SKM-1 (cell line): Measurements from ENCODE around the gene CLCN4.
A peak's percentile ranks its signal among the peaks of the same experiment; 100 is the strongest.

ENCODE experiments used
- DNase-seq: peaks from one replicate; lab custom pipeline; 2025; ENCODE audit not compliant: unreplicated experiment; lab: John Stamatoyannopoulos, UW

The CLCN4 gene

GRCh38 chrX:10193587-10193986 is 36.8 kb downstream of the CLCN4 start:
- DNase-seq = no peak

DNA sequence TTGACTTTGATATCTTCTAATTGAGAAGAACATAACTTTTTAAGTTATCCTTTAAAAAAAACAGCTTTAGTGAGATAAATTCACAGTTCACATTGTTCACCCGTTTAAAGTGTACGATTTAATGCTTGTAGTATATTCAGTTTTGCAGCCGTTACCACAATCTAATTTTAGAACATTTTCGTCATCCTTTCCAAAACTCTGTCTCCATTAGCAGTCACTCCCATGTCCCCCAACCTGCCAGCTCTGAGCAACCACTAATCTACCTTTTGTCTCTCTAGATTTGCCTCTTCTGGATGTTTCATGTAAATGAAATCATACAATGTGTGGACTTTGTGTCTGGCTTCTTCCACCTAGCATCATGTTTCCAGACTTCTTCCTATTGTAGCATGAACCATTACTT is 38.6 kb downstream of the CLCN4 start:
- DNase-seq = no peak

DNA sequence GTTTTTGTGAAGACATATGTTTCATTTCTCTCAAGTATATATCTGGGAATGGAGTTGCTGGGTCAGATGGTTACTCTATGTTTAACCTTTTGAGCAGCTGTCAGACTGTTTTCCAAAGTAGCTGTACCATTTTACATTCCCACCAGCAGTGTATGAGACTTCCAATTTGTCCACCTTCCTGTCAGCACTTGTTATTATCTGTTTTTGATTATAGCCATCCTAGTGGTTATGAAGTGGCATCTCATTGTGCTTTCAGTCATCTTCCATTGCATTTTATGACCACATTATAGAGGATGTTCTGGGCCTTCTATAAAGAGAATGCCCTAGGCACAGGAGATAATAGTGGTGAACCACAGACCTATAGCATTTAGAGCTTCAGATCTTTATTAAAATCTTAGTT is 39.2 kb downstream of the CLCN4 start:
- DNase-seq = no peak

- DNase-seq = no peak
Observed at GRCh38 chrX:10197279-10198210, 40.8 kb downstream of the CLCN4 start.

DNA sequence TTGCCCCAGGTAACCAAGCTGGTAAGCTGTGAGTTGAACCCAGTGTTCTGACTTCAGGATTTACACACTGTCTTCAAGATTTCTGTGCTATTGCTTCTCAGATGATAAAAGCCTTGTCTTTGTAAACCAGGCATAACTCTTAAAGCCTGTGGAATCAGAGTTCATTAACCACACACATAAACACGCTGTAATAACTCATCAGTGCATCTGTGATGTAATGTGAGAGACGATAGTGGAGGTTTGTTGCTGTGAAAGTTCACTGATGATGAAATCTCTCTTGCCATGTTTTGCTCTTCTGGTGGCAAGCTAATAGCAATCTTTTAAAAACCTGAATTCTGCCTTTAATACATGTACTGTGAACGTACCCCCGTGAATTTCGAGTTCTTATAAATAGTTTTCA is 41.5 kb downstream of the CLCN4 start:
- no peak for DNase-seq

GRCh38 chrX:10199212-10199611 is 42.4 kb downstream of the CLCN4 start:
- DNase-seq = peak; percentile 56

GRCh38 chrX:10203617-10204016 is 46.8 kb downstream of the CLCN4 start:
- DNase-seq = no peak

DNA sequence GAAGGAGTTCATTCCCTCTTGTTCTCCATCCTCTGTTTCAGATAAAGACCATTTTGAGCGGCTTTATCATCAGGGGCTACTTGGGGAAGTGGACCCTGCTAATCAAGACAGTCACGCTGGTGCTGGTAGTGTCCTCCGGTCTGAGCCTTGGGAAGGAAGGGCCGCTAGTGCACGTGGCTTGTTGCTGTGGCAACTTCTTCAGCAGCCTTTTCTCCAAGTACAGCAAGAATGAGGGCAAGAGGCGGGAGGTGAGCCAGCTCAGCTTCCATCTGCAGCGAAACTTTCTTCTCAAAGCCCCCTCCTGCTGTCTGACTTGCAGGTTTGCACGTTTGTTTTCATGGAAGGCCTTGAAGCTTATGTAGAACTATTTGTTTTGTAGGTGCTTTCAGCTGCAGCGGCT is 49.5 kb downstream of the CLCN4 start:
- DNase-seq = no peak

- DNase-seq = no peak
Observed at GRCh38 chrX:10208281-10208856, 51.6 kb downstream of the CLCN4 start.

GRCh38 chrX:10208953-10209352 is 52.2 kb downstream of the CLCN4 start:
- DNase-seq = no peak

DNA sequence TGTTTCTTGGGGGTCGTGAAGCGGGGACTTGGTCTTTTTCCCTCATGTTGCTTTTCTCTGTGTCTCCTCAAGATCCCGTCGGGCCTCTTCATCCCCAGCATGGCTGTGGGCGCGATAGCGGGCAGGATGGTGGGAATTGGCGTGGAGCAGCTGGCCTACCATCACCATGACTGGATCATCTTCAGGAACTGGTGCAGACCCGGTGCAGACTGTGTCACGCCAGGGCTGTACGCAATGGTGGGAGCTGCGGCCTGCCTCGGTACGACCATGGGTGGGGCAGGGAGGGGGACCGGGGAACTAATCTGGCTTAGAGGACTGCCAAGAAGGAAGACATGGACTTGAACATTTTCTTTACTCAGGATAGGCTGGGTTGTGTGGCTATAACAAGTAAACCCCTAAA is 55.6 kb downstream of the CLCN4 start:
- no peak for DNase-seq

DNA sequence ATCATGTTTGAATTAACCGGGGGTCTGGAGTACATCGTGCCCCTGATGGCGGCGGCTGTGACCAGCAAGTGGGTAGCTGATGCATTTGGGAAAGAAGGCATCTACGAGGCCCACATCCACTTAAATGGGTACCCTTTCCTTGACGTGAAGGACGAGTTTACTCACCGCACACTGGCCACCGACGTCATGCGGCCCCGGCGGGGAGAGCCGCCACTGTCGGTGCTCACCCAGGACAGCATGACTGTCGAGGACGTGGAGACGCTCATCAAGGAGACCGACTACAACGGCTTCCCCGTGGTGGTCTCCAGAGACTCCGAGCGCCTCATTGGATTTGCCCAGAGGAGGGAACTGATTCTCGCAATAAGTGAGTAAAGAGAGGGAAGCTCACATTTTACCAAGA is 56.9 kb downstream of the CLCN4 start:
- DNase-seq = no peak

- DNase-seq = no peak
Observed at GRCh38 chrX:10216208-10216607, 59.4 kb downstream of the CLCN4 start.

DNA sequence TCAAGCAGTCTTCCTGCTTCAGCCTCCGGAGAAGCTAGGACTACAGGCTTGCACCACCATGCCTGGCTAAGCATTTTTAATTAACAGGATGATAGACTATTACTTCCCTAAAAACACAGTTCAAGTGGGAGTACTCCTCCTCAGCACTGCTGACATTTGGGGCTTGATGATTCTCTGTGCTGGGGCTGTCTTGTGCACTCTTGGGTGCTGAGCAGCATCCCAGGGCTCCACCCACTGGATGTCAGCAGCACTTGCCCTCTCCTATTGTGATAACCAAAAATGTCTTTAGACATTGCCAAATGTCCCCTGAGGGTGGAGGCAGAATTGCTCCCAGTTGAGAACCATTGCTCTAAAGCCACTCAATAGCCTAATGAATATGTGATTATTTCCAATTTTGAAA is 60.4 kb downstream of the CLCN4 start:
- no peak for DNase-seq

- no peak for DNase-seq
Observed at GRCh38 chrX:10221651-10222050, 64.9 kb downstream of the CLCN4 start.

DNA sequence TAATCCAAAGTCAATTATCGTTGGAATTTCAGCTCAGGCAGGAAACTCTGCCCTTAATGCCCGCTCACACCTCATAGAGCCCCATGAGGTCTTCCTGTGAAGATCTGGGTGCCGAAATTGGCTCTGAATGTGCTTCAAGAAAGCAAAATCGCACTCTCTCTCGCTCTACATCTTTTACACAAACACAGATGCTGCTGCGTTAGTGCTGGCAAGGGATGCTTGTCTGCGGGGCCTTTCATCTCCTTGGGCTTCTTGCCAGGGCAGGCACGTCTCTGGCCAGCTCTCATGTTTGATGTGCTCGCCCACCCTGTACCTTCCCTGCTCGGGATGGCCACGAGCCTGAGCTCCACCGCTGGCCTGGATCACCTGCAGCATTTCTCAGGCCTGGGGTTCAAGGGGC is 66.5 kb downstream of the CLCN4 start:
- no peak for DNase-seq

- no peak for DNase-seq
Observed at GRCh38 chrX:10223781-10224180, 67.0 kb downstream of the CLCN4 start.

DNA sequence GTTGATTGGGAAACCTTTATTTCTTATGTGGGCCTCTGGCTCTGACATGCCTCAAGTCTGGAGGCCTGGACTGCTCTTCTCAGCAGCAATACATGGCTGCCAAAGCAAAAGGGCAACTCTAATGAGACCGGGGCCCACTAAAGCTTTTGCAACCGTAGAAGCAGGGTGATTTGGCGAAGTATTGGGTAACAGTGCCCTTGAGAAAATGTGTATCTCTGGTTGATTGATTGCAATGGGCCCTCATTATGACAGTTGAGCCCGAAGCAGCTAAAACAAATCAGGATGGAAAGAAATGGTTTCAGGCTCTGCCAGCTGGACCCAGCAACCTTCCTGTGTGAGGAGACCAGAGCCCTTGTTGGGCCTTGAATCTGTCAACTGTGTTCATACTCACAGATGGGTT is 73.4 kb downstream of the CLCN4 start:
- DNase-seq = no peak

DNA sequence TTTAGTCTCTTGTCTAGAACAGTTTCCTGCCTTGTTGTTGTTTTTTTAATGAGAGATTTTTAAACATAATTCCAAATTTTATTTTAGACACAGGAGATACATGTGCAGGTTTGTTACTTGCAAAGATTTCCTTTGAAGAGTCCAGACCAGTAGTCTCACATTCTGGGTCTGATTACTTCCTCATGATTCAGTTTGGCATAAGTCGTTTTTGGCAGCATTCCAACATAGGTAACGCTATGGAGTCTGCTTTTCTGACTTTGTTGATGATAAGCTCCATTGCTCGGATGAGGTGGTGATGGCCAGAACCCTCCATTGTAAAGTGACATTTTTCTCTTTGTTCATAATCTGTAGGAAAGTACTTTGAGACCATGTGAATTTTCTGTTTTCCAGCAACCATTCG is 74.7 kb downstream of the CLCN4 start:
- DNase-seq = no peak

DNA sequence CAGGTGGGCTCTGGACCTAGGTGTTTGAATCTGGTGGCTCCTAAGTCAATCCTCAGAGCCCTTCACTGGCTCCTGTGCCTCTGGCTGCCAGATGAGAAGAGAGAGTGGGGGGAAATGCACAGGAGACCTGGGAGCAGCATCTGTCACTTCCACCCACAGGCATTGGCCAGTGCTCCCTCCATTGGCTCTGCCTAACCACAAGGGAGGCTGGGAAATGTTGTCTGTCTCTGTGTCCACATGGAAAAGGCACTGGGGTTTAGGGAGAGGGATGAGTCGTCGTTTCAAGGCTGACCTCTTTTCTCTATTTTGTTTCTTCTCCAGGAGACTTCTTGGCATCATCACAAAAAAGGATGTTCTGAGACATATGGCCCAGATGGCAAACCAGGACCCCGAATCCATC is 76.4 kb downstream of the CLCN4 start:
- no peak for DNase-seq

DNA sequence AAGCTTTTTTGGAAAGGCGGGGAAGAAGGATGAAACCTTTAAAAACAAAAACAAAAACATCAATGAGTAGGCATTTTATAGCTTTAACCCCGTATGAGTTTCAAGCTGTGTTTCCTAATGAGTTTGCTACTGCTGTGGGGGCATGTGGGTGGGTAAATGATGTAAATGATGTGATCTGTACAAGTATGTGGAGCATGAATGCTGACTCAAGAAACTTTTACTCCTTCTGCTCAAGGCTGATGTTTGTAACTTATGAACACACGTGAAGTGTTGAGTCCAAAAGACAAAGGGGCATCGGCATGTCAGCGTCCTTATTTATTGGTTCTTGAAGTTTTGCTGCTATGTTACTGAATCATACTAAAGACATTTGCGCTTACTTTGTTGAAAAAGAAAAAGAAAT is 76.9 kb downstream of the CLCN4 start:
- no peak for DNase-seq

GRCh38 chrX:10235851-10236250 is 79.1 kb downstream of the CLCN4 start:
- DNase-seq = no peak

DNA sequence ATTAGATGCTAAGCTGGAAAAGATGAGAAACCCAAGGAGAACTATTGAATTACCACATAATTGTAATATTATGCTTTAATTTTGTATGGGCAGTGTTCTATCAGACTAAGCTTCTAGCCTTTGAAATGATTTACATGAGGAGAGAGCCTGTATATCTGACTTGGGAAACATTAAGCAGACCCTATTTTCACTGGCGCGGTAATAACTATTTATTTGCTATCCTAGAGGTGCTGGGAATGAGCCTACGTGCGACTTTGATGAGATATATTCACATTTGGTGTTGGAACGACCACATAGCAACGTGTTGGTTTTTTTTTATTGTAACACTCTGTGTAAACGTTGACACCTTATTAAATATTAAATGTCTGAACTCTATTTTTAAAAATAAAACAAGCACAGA is 80.5 kb downstream of the CLCN4 start:
- DNase-seq = no peak
